Endothelial cell of umbilical vein (primary cell): ENCODE data around the gene HSFX2. TPM values are rescaled to one million over a fixed set of nuclear protein-coding genes. Genes with fewer than 3 reads are reported as not detected.

Source experiments
- BruUV-seq: library from RNA; stranded (reverse); fragments of 400-500 nt; replicated peaks from 2 replicates; lab custom pipeline; 2021; lab: Mats Ljungman, UMichigan
- CTCF ChIA-PET: fragments of 300-600, 350-600 bp; sonication (Branson Sonifier 250); formaldehyde crosslinking; loops from one replicate; lab custom pipeline; 2021; ENCODE audit warnings: antibody characterized with exemption, inconsistent platforms; lab: Charles Lee
- POLR2A ChIA-PET: fragments of 300-600, 350-600 bp; sonication (Branson Sonifier 250); formaldehyde crosslinking; loops from one replicate; lab custom pipeline; 2021; ENCODE audit warnings: antibody characterized with exemption, inconsistent platforms; lab: Charles Lee
- DNase-seq: peaks from one replicate; pipeline ENCODE4 v3.0.0-alpha.2; 2011; ENCODE audit warnings: low read depth, low spot score
- FAIRE-seq: peaks from 2 replicates; lab custom pipeline; 2011; peaks lifted over from hg19 to GRCh38; lab: Jason Lieb, UNC
- H2AFZ ChIP-seq: 2 replicates; pipeline ENCODE4 v1.6.0; 2012; ENCODE audit warnings: low read depth, low read length, control low read depth, inconsistent platforms
- H3K27ac ChIP-seq: 2 replicates; pipeline ENCODE4 v1.5.1; 2011; ENCODE audit warnings: low read depth, mild to moderate bottlenecking, control low read depth, low read length, moderate library complexity; ENCODE audit not compliant: insufficient read depth
- H3K27me3 ChIP-seq, 2 experiments: 2 replicates each; pipeline versions ENCODE4 v1.6.0 to v1.6.1; 2011; ENCODE audit warnings: low read length in 2 of 2, mixed read lengths in 1 of 2; ENCODE audit not compliant: control insufficient read depth in 2 of 2, insufficient read depth in 2 of 2
- H3K36me3 ChIP-seq, 2 experiments: 2 replicates in 1 of 2; 3 replicates in 1 of 2; pipeline ENCODE4 v1.5.1; 2011; ENCODE audit warnings: low read length in 2 of 2, mild to moderate bottlenecking in 1 of 2, moderate library complexity in 1 of 2; ENCODE audit not compliant: control insufficient read depth in 2 of 2, insufficient read depth in 2 of 2; ENCODE audit errors: extremely low read depth in 1 of 2
- H3K4me1 ChIP-seq: 3 replicates; pipeline ENCODE4 v1.5.1; 2011; ENCODE audit warnings: mild to moderate bottlenecking, low read length; ENCODE audit not compliant: control insufficient read depth, insufficient read depth; ENCODE audit errors: extremely low read depth
- H3K4me2 ChIP-seq: 2 replicates; pipeline ENCODE4 v1.6.1; 2011; ENCODE audit warnings: low read length, control low read depth, mixed read lengths; ENCODE audit not compliant: insufficient read depth
- H3K4me3 ChIP-seq, 3 experiments: fragments of 200-600 bp in 1 of 3; sonication (generic), shearing (Covaris generic) in 1 of 3; replicated peaks in 1 of 3; 2 replicates each; pipeline ENCODE4 v1.5.1; 2011 to 2016; ENCODE audit warnings: control low read depth in 3 of 3, low read length in 3 of 3, mild to moderate bottlenecking in 2 of 3, inconsistent platforms in 1 of 3, low read depth in 1 of 3, moderate library complexity in 1 of 3; ENCODE audit not compliant: insufficient read depth in 1 of 3
- H3K79me2 ChIP-seq: 2 replicates; pipeline ENCODE4 v1.6.0; 2012; ENCODE audit warnings: low read length, inconsistent platforms; ENCODE audit not compliant: control insufficient read depth, insufficient read depth
- H3K9ac ChIP-seq: replicated peaks from 2 replicates; pipeline ENCODE3; 2011; ENCODE audit warnings: low read length, control low read depth; ENCODE audit not compliant: insufficient read depth; ENCODE audit errors: extremely low read depth
- H3K9me1 ChIP-seq: replicated peaks from 3 replicates; pipeline ENCODE4 v1.6.0; 2011; ENCODE audit warnings: mild to moderate bottlenecking, low read length; ENCODE audit not compliant: control insufficient read depth, insufficient read depth; ENCODE audit errors: extremely low read depth
- H3K9me3 ChIP-seq: replicated peaks from 2 replicates; pipeline ENCODE4 v1.5.1; 2012; ENCODE audit warnings: low read length, inconsistent platforms; ENCODE audit not compliant: control insufficient read depth, insufficient read depth
- H4K20me1 ChIP-seq: replicated peaks from 2 replicates; pipeline ENCODE3; 2011; ENCODE audit warnings: mild to moderate bottlenecking, low read length; ENCODE audit not compliant: control insufficient read depth, insufficient read depth; ENCODE audit errors: extremely low read depth
- EZH2 ChIP-seq: IDR thresholded peaks from 2 replicates; pipeline ENCODE4 v1.6.1; 2012; ENCODE audit warnings: borderline replicate concordance, low read depth, mild to moderate bottlenecking, moderate library complexity, low read length, inconsistent platforms; ENCODE audit not compliant: severe bottlenecking
- FOS ChIP-seq: IDR thresholded peaks from 2 replicates; pipeline ENCODE4 v1.6.1; 2011; ENCODE audit warnings: mild to moderate bottlenecking, low read length, moderate library complexity, borderline replicate concordance; ENCODE audit not compliant: insufficient read depth
- GATA2 ChIP-seq: IDR thresholded peaks from 2 replicates; pipeline ENCODE4 v1.7.0; 2011; ENCODE audit warnings: low read depth, mild to moderate bottlenecking, moderate library complexity, mixed read lengths, low read length; ENCODE audit not compliant: insufficient read length, insufficient read depth
- JUN ChIP-seq: IDR thresholded peaks from 2 replicates; pipeline ENCODE4 v1.6.1; 2011; ENCODE audit warnings: borderline replicate concordance, low read depth; ENCODE audit not compliant: insufficient read length, insufficient read depth
- MAX ChIP-seq: IDR thresholded peaks from 2 replicates; pipeline ENCODE4 v1.6.1; 2011; ENCODE audit not compliant: insufficient read depth, insufficient read length
- MYC ChIP-seq: IDR thresholded peaks from one replicate; pipeline ENCODE4 v1.6.1; 2011; ENCODE audit warnings: mild to moderate bottlenecking, low read depth, low read length
- POLR2A ChIP-seq: IDR thresholded peaks from 2 replicates; pipeline ENCODE4 v1.6.1; 2012; ENCODE audit warnings: low read depth, mild to moderate bottlenecking, control low read depth, low read length
- POLR2AphosphoS5 ChIP-seq: IDR thresholded peaks from 2 replicates; pipeline ENCODE4 v1.6.1; 2012; ENCODE audit warnings: low read depth, mild to moderate bottlenecking, control low read depth, low read length, moderate library complexity; ENCODE audit not compliant: insufficient read depth
- dilution Hi-C: fragments of 300-500 bp; cut with MboI; formaldehyde crosslinking; loops from one replicate; pipeline ENCODE4 v1.15.0; 2019; ENCODE audit warnings: low sequenced_read_pairs; ENCODE audit not compliant: extremely low pct_ligation_motif_present
- intact Hi-C: fragments of 100-400 bp; cut with micrococcal nuclease; formaldehyde crosslinking; loops from one replicate; pipeline ENCODE4 v1.10.0; 2022
- polyA plus RNA-seq, 4 experiments: library from polyadenylated mRNA; depleted of rRNA in 3 of 4; stranded (reverse) in 3 of 4; unstranded in 1 of 4; fragments of >200 nt; gene quantifications; 2 replicates each; pipeline versions ENCODE4 v1.2.1 to v1.2.3, GENCODE V29; 2011 to 2012; ENCODE audit warnings: missing spikeins in 1 of 4
- total RNA-seq: library from RNA; stranded (reverse); gene quantifications from 2 replicates; pipeline ENCODE4 v1.2.3, GENCODE V29; 2021
- TF ChIP-seq, protein P1 (sequence below), 2 donors: IDR thresholded peaks; 1 replicate in 1 of 2; 2 replicates in 1 of 2; pipeline ENCODE4 v1.5.1; 2011; ENCODE audit warnings: low read length in 2 of 2, mild to moderate bottlenecking in 2 of 2, moderate library complexity in 2 of 2, control low read depth in 1 of 2, inconsistent platforms in 1 of 2, low read depth in 1 of 2; ENCODE audit not compliant: insufficient read depth in 1 of 2; ENCODE audit errors: extremely low read depth in 1 of 2

HSFX2 gene
- total and polyA plus RNA-seq, 2 donors (not counting 3 experiments of a cell fraction or from before 2014, with no cell fraction given): 0.11 TPM; not detected in 1

DNA sequence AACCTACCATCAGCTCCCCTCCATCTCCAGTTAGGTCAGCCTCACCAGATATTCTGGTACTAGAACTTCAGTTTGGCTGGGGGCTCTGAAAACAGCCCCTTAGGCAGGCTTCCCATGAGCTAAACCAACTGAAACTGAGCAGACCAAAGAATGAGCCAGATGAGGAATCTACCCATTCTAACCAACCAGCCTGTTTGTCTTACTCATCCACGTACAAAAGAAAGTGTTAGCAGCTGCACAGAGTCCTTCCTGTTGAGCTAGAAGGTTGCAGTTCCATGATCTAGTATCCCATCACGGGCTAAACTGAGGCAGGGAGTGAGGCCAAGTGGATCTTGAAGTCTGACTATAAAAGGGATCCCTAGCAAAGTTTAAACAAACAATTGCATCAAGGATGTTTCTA, 25.3 kb downstream of the HSFX2 start:
- ChIA-PET CTCF (no interaction called here), POLR2A (no interaction called here)
- dilution Hi-C loops: no loop called here
- Histone ChIP-seq H3K4me1 (no peaks in the 10 kb centered on the region), H2AFZ (no peak overlapping the region), H3K9ac (no peak overlapping the region), H3K79me2 (no peaks in the 10 kb centered on the region), H4K20me1 (no peaks in the 10 kb centered on the region), H3K36me3 (no peaks in the 10 kb centered on the region), H3K27me3 (no peaks in the 10 kb centered on the region), H3K4me3 (no peak overlapping the region), H3K4me2 (no peak overlapping the region), H3K27ac (no peak overlapping the region), H3K9me1 (no peaks in the 10 kb centered on the region), H3K9me3 (no peaks in the 10 kb centered on the region)
- DNase-seq (no peak), FAIRE-seq (no peak)
- intact Hi-C loops: no loop called here
- TF ChIP-seq POLR2A: no peak
- no peak for TF ChIP-seq MAX
- no peak for TF ChIP-seq POLR2AphosphoS5
- TF ChIP-seq JUN: no peak
- TF ChIP-seq EZH2: no peak
- no peak for TF ChIP-seq FOS
- TF ChIP-seq MYC: no peak
- TF ChIP-seq GATA2: no peak
- TF ChIP-seq, protein P1, sequence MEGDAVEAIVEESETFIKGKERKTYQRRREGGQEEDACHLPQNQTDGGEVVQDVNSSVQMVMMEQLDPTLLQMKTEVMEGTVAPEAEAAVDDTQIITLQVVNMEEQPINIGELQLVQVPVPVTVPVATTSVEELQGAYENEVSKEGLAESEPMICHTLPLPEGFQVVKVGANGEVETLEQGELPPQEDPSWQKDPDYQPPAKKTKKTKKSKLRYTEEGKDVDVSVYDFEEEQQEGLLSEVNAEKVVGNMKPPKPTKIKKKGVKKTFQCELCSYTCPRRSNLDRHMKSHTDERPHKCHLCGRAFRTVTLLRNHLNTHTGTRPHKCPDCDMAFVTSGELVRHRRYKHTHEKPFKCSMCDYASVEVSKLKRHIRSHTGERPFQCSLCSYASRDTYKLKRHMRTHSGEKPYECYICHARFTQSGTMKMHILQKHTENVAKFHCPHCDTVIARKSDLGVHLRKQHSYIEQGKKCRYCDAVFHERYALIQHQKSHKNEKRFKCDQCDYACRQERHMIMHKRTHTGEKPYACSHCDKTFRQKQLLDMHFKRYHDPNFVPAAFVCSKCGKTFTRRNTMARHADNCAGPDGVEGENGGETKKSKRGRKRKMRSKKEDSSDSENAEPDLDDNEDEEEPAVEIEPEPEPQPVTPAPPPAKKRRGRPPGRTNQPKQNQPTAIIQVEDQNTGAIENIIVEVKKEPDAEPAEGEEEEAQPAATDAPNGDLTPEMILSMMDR (IDR thresholded peaks at IDR 0.05; ENCODE audit: extremely low read depth in 1 of 2, insufficient read depth in 1 of 2, low read depth in 1 of 2, low read length in 2 of 2): no peak
- no TSS peak for BruUV-seq
